Measurements from ENCODE around the gene PELI3.

PELI3 gene

GRCh38 chr11:66476841-66477251, 10.1 kb downstream of the PELI3 start:
- no peak for DNase-seq (ENCODE audit: low spot score)
- Histone ChIP-seq H3K4me3 (no peak overlapping the region), H3K27ac (no peak overlapping the region)
- TF ChIP-seq, protein P1, sequence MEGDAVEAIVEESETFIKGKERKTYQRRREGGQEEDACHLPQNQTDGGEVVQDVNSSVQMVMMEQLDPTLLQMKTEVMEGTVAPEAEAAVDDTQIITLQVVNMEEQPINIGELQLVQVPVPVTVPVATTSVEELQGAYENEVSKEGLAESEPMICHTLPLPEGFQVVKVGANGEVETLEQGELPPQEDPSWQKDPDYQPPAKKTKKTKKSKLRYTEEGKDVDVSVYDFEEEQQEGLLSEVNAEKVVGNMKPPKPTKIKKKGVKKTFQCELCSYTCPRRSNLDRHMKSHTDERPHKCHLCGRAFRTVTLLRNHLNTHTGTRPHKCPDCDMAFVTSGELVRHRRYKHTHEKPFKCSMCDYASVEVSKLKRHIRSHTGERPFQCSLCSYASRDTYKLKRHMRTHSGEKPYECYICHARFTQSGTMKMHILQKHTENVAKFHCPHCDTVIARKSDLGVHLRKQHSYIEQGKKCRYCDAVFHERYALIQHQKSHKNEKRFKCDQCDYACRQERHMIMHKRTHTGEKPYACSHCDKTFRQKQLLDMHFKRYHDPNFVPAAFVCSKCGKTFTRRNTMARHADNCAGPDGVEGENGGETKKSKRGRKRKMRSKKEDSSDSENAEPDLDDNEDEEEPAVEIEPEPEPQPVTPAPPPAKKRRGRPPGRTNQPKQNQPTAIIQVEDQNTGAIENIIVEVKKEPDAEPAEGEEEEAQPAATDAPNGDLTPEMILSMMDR (IDR thresholded peaks at IDR 0.05) = no peak

GRCh38 chr11:66477263-66478201, 10.8 kb downstream of the PELI3 start:
- no peak overlapping the region for H3K4me3 ChIP-seq
- TF ChIP-seq, protein P1 (IDR thresholded peaks at IDR 0.05) = no peak
- DNase-seq (ENCODE audit: low spot score) = no peak
- H3K27ac ChIP-seq = no peak overlapping the region

DNA sequence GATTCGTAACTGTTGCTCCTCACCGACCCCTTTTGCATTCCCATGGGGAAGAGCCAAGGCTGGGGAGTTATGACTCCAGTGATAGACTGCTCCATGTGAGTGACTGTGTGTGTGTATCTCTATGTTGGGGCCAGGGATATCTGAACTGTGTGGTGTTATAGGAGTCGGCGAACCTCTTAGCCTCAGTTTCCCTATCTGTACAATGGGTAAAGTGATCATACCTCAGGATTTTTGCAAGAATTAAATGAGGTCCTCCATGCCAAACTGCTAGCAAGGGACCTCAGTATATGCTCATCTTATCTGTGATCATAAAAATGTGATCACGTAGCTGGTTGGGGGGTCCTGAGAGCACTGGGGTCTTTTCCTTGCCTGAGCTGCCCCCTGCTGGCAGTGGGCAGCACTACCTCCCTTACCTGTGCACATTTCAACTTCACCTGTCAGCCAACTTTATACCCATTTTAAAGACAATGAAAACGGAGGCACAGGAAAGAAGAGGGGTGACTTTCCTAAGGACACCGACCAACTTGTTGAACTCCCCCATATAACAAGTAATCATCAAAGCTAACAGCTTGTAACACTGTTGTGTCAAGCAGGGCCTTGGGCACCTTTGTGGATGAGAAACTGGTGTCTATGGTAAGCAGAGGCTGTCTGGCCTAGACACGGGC, 12.2 kb downstream of the PELI3 start:
- no peak for DNase-seq (ENCODE audit: low spot score)
- TF ChIP-seq, protein P1 (IDR thresholded peaks at IDR 0.05) = peak; percentile 49
- peak overlapping the region; percentile 88 to 93 for H3K27ac ChIP-seq
- H3K4me3 ChIP-seq = peak overlapping the region; percentile 84

- H3K4me3 ChIP-seq = peak overlapping the region; percentile 84
- H3K27ac ChIP-seq = peak overlapping the region; percentile 88 to 93
- DNase-seq (ENCODE audit: low spot score) = peak; percentile 82
- TF ChIP-seq, protein P1 (IDR thresholded peaks at IDR 0.05) = no peak
Observed at GRCh38 chr11:66479394-66480116, 12.8 kb downstream of the PELI3 start.

DNA sequence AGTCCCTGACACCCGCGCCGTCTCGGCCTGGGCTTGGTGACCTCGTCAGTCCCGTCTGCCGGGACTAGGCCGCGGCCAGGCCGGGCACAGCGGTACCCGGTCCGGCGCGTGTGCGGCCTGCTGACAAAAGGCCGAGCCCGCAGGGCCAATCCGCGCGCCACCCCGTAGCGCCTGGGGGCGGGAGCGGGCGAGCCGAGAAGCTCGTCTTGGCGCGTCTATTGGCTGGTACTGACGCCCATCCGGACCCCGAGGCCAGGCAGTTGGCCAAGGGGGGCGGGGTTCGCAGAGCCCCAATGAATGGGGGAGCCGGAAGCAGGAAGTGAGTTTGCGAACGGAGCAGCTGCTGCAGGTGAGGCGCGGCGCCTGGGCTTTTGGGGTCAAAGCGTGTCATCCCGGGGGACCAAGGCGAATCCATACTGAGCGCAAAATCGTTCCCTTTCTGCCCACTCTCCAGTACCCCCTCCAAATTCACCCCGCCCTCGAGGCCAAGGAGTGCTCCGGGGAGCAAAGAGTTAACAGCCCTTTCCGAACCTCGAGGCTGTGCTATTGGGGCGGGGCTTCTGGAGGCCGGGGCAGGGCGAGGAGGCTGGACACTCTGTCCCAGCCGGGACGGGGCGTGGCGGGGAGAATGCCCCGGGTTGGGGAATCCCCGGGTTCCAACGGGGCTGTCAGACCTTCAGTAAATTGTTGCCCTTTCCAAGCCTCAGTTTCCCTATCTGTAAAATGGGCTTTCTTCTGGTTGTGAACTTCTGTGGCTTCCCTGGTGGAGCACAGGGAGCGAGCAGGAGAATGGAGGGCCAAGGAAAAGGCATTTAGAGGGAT, 13.6 kb downstream of the PELI3 start, which contains the start of gene DPP3:
DPP3 (plus strand) TSS at position 318 of the 822 bp plus-strand sequence. CDS start 1,767 bp downstream, outside the sequence.
- peak; percentile 99 for DNase-seq (ENCODE audit: low spot score)
- Histone ChIP-seq H3K4me3 (peak within 1 kb of the TSS; percentile 84), H3K27ac (peak within 1 kb of the TSS; percentile 88 to 93)
- TF ChIP-seq, protein P1 (IDR thresholded peaks at IDR 0.05) = no peak

- no peak for DNase-seq (ENCODE audit: low spot score)
- Histone ChIP-seq H3K4me3 (no peak overlapping the region), H3K27ac (no peak overlapping the region)
- TF ChIP-seq, protein P1 (IDR thresholded peaks at IDR 0.05) = no peak
Observed at GRCh38 chr11:66484806-66485380, 18.2 kb downstream of the PELI3 start.

Data from coronary artery (tissue), 2 donors.